HG02938 (cell line): ENCODE results near the gene OVOL2.
"Not testable (repeated sequence)": the region's sequence is repeated elsewhere in the genome, so short reads cannot be mapped to it uniquely, and the experiment has no call there.

Source experiments
- ATAC-seq: cut with Tn5 transposase; IDR thresholded peaks from one replicate; pipeline ENCODE4 v1.9.1; 2021; ENCODE audit warnings: mild to moderate bottlenecking, moderate library complexity; ENCODE audit not compliant: unreplicated experiment

The OVOL2 gene

GRCh38 chr20:18058661-18059467 is 1.1 kb upstream of the OVOL2 start:
- ATAC-seq = no peak

DNA sequence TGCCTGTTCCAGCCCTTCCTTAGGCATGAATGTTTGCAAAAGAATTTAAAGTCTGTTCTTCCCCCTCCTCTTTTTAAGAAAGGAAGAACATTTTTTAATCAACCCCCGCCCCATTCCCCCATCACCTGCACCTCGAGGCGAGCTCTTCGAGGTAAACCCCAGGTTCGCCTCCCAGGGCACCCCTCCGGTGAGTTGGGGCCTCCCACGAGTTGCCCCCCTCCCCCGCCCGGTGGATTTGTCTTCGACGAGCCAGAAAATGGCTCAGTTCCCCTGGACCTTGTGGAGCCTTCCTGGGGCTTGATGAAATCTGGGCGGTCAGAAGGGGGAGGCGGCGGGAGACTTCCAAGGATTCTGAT is 256 bp upstream of the OVOL2 start:
- no peak for ATAC-seq

- no peak for ATAC-seq
Observed at GRCh38 chr20:18056174-18057100, 1.3 kb downstream of the OVOL2 start.

GRCh38 chr20:18055261-18055660 is 2.5 kb downstream of the OVOL2 start:
- no peak for ATAC-seq

DNA sequence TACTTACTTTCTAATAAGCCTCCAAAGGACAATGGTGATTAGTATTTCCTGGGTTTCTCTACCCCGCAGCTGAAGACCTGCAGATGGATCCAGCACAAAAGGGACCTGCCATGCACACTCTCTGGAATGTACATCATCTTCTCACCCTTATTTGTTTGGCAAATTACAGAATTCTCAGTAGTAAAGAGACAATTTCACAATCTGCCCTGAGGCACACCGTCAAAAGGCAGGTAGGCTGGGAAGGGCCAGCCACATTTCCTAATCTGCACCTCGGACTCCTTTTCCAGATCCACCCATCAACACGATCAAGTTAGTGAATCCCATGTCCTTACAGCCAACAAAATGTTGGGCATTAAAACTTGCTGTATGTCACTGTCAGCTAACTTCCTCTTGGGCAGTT is 4.9 kb downstream of the OVOL2 start:
- no peak for ATAC-seq

- ATAC-seq = no peak
Observed at GRCh38 chr20:18050628-18051027, 7.1 kb downstream of the OVOL2 start.

DNA sequence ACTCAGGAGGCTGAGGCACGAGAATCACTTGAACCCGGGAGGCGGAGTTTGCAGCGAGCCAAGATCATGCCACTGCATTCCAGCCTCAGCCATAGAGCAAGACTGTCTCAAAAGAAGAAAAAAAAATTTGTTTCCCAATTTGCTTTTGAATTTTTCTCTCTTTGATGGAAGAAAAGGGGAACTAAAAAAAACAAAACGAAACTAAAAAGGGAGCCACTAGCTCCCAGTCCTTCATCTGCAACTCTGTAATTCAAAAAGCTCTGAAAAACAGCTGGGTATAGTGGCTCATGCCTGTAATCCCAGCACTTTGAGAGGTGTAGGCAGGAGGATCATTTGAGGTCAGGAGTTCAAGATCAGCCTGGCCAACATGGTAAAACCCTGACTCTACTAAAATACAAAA is 9.5 kb downstream of the OVOL2 start:
- no peak for ATAC-seq

DNA sequence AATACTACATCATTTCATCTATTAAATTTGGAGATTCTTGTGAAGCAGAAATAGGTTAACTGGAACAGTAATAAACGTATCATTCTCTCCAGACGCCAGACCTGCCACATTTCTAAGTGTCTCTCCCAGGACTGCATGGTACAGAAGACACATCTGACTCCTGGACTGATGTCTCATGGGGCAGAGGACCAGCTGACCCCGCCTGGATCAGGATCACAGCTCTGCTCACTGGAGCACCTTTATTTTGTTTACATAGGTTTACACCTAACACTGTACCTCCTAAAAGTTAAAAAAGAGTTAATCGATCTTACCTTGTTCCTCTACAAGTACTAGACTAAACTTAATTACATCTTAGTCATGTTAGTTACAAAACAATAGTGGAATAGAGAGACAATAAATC is 11.2 kb downstream of the OVOL2 start:
- no peak for ATAC-seq

DNA sequence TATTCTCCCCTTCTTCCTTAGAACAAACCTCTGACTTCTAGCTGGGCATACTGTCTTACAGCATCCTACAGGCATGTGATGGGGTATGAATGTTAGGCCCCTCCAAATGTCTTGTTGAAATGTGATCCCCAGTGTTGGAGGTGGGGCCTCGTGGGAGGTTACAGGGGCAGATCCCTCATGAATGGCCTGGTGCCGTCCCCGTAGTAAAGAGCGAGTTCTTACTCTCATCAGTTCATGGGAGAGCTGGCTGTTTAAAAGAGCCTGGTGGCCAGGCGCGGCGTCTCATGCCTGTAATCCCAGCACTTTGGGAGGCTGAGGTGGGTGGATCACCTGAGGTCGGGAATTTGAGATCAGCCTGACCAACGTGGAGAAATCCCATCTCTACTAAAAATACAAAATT is 15.5 kb downstream of the OVOL2 start:
- ATAC-seq = no peak

GRCh38 chr20:18041462-18041861 is 16.3 kb downstream of the OVOL2 start:
- ATAC-seq = no peak

GRCh38 chr20:18039063-18039462 is 18.7 kb downstream of the OVOL2 start:
- ATAC-seq = no peak

- ATAC-seq = no peak
Observed at GRCh38 chr20:18034039-18034438, 23.7 kb downstream of the OVOL2 start.

GRCh38 chr20:18032977-18033892 is 24.5 kb downstream of the OVOL2 start:
- ATAC-seq = no peak

DNA sequence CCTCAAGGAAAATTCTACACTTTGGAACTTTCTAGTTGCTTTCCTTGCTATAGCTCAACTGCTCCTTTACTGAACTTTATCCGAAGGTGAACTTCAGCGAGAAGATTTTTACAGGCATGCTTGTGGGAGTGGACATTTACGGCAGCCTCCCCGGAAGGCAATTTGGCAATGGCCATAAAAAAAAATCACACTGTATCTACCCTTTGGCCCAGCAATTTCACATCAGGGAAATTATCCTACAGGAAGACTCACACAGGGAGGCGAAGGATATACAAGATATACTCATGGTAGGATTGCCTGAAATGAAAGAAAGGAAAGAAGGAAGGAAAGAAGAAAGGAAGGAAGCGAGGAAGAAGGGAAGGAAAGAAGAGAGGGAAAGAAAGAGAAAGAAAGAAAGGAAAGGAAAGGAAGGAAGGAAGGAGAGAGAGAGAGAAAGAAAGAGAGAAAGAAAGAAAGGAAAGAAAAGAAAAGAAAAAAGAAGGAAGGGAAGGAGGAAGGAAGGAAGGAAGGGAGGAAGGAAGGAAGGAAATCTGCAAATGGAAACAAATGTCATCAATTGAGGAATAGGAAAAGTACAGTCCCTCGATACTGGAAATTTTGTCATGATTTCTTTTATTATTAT is 25.7 kb downstream of the OVOL2 start:
- no peak for ATAC-seq

- ATAC-seq = no peak
Observed at GRCh38 chr20:18031050-18031449, 26.7 kb downstream of the OVOL2 start.

DNA sequence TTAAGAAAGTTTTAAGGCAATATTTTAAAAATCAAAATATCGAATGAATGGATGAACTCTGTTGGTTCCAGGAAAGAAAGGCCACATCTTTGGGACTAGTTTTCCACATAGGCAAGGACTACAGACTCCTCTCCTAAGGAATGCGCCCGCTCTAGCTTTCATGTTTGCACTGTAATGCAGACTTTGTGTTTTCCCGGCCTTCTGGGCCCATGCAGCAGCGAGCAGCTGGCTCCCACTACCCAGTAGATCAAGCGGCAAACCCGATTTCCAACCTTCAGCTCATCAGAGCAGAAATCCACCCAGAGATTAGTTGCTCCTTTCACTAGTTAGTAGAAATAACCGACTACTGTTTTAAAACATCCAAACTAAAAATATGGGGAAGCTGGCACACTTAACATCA is 27.7 kb downstream of the OVOL2 start:
- ATAC-seq = no peak

DNA sequence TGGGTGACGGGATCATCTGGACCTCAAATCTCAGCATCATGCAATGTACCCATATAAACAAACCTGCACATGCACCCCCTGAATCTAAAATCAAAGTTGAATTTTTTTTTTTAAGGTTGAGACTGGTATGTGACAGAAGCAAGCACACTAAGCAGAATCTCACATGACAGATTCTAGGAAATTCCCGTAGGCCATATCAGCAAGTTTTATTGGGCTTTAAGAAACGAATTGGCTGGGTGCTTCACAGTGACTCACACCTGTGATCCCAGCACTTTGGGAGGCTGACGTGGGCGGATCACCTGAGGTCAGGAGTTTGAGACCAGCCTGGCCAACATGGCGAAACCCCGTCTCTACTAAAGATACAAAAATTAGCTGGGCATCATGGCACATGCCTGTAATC is 30.7 kb downstream of the OVOL2 start:
- not testable (repeated sequence) for ATAC-seq

DNA sequence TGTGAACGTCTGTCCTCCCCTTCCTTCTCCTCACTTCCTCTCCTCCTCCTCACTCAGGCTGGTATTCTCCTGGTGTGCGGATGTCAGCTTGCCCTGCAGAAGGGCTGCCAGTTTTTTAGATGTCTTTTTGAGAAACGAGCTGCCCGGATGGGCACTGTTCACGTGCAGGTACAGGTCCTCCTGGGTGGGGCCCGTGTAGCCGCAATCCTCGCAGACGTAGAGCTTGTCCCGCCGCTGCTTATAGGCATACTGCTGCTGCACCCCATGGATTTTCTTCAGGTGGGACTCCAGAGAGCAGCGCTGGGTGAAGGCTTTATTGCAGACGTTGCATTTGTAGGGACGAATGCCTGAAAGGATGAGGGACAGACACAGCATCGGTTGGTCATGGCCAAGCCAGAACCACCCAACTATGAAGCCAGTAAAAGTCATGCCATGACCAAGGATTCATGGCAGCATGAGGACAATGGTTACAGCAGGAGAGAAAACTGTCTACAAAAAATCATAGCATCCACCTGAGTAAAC is 33.0 kb downstream of the OVOL2 start:
- no peak for ATAC-seq

DNA sequence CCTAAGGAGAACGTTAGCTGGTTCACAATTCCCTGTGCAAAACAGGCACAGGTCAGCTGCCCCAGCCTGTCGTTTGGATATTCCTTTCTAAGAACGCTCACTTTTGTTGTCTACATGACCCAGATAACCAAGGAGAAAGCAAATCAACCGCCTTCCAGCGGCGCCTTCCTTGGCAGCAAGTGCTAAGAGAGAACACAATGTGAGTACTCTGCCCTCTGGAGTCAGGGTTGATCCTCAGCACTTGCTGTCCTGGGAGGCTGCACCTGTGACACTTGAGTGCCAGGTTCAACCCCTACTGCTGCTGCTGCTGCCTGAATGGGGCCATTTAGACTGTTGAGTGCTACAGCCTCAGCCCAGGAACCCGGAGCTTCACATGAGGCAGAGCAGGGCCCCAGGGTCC is 36.8 kb downstream of the OVOL2 start:
- no peak for ATAC-seq

DNA sequence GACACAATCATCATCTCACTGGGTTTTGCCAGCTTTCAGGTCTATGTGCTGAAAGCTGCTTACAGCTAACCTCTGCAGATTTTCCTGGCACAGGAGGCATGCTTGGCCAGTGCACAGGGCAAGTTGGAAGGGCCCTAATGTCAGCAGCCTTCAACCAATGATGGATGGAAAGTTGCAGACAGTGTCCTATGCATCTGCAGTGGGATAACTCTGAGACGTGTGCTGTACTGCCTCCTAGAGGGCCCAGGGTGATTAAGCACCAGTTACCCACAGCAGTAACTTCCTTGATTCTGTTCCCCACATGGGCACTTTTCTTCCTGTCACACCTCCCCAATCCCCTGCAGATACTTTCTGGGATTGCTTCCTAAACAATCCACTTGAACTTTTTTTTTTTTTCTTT is 38.6 kb downstream of the OVOL2 start:
- ATAC-seq = no peak
